GM12892 (cell line): ENCODE data around the gene KCNK10.

ENCODE experiments used
- DNase-seq: peaks from one replicate; pipeline ENCODE4 v3.0.0; 2011; ENCODE audit not compliant: insufficient read length
- FAIRE-seq: peaks from 2 replicates; lab custom pipeline; 2011; peaks lifted over from hg19 to GRCh38; lab: Jason Lieb, UNC
- POLR2A ChIP-seq: IDR thresholded peaks from 2 replicates; pipeline ENCODE4 v1.6.1; 2011; ENCODE audit warnings: low read depth, low read length, control low read depth
- POLR2AphosphoS5 ChIP-seq: IDR thresholded peaks from 2 replicates; pipeline ENCODE4 v1.6.1; 2011; ENCODE audit warnings: low read depth, low read length, control low read depth
- TAF1 ChIP-seq: IDR thresholded peaks from 2 replicates; pipeline ENCODE4 v1.6.1; 2011; ENCODE audit warnings: low read depth, mild to moderate bottlenecking, control low read depth, low read length, borderline replicate concordance

KCNK10 gene

DNA sequence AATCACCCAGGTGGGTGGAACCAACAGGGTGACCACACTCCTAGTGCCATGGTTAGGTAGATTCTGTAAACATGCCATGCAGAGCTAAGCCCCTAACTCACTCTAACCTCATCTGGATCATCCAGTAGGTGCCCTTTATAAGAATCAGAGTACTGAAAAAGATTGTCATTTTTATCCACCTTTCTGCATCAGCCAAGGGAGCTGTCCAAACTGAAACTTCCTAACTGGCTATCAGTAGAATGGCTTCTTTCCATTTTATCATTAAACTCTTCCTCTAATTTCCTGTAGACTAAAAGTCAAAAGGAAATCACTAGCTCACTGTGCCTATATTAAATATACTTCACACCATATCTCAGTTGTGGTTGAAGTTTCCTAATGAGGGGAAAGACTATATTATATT is 6.5 kb downstream of the KCNK10 start:
- no peak for TF ChIP-seq TAF1
- no peak for TF ChIP-seq POLR2A
- TF ChIP-seq POLR2AphosphoS5, result no peak
- FAIRE-seq, result no peak
- no peak for DNase-seq

- DNase-seq, result no peak
- TF ChIP-seq TAF1 (no peak), POLR2AphosphoS5 (no peak), POLR2A (no peak)
- FAIRE-seq, result no peak
These were observed 10.8 kb downstream of the KCNK10 start for GRCh38 chr14:88312257-88312656.

GRCh38 chr14:88311780-88312179 is 11.3 kb downstream of the KCNK10 start:
- TF ChIP-seq TAF1, result no peak
- FAIRE-seq, result no peak

DNA sequence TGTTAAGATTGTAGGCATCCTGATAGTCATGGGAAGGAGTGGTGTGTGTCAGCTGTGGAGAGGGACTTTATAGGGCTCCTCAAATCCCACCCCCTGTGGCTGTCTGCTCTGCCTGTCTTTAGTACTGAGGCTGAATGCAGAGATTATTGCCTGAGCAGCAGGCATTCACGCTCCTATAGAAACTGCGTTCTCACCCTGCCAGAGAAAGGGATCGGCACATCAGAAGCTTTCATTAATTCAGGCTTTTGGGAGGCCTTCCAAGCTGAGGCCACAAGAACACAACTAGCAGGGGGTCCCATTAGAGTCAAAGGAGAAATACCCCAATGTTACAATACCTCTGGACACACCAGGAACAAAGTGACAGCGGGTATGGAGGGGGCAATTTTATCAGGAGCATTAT is 12.6 kb downstream of the KCNK10 start:
- TF ChIP-seq POLR2A (no peak), POLR2AphosphoS5 (no peak), TAF1 (no peak)
- DNase-seq (no peak), FAIRE-seq (no peak)

More at GRCh38 chr14:88311780-88312179, 11.3 kb downstream of the KCNK10 start:
- DNase-seq, result no peak

GRCh38 chr14:88310021-88310420 is 13.0 kb downstream of the KCNK10 start:
- DNase-seq (no peak), FAIRE-seq (no peak)
- TF ChIP-seq POLR2AphosphoS5, result no peak
- no peak for TF ChIP-seq POLR2A
- no peak for TF ChIP-seq TAF1

GRCh38 chr14:88305528-88306322 is 17.3 kb downstream of the KCNK10 start:
- no peak for DNase-seq
- FAIRE-seq, result no peak
- TF ChIP-seq POLR2A, result no peak
- TF ChIP-seq TAF1, result no peak
- TF ChIP-seq POLR2AphosphoS5, result no peak

DNA sequence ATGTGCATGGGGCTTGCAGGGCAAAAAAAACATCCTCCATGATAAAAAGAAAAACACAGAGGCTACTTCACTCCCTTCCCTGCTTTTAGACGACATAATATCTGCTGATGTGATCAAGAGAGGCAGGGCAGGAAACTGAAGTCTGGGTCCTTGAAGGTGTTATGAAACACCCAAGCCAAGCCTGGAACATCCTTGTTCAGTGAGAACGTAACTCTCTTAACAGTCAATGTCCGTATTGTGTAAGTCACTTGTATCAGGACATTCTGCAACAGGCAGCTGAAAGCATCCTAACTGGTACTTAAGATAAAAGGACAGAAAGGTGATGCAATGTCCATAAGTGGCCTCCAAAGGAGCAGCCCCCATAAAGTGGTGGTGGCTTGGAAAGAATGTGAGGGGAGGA is 20.0 kb downstream of the KCNK10 start:
- TF ChIP-seq TAF1 (no peak), POLR2A (no peak), POLR2AphosphoS5 (no peak)
- no peak for DNase-seq
- no peak for FAIRE-seq

GRCh38 chr14:88301381-88301780 is 21.7 kb downstream of the KCNK10 start:
- DNase-seq (no peak), FAIRE-seq (no peak)
- TF ChIP-seq POLR2AphosphoS5, result no peak
- TF ChIP-seq POLR2A, result no peak
- no peak for TF ChIP-seq TAF1

DNA sequence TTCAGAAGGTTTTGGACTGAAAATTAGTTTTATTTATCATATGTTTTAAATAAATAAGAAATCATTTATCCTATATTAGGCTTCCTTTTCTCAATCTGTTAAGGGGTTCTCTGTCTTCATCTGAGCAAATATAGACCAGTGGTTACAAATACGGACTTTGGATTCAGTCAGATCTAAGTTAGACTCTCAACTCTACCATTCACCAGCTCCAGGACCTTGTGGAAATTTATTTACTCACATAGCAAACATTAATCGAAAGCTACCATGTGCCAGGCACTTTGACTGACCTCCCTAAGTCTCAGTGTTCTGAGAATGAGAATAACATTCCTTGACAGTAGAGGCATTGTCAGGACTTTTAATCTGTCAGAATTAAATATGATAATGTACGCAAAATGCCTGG is 22.3 kb downstream of the KCNK10 start:
- no peak for FAIRE-seq
- no peak for DNase-seq
- no peak for TF ChIP-seq POLR2A
- no peak for TF ChIP-seq POLR2AphosphoS5
- TF ChIP-seq TAF1, result no peak

- DNase-seq (no peak), FAIRE-seq (peak; percentile 65)
- TF ChIP-seq POLR2A (no peak), POLR2AphosphoS5 (no peak), TAF1 (no peak)
These were observed 23.1 kb downstream of the KCNK10 start for GRCh38 chr14:88299865-88300530.

DNA sequence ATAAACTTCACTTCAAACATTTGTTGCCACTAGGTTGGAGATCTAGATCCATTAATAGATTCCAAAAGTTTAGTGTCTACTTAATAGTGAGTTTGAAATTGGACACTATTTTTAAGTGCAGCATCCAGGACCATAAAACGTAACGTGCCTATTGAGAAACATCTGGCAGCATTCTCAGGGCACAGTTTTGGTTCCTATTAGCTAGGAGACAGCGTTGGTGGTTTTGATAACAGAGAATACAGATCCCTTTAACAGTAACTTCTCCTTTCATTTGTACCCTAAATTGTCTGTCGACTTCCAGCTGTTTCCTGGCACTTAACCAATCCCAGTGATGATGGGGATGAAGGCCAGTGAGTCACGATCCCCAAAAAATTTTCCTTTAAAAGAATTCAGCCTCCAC is 25.8 kb downstream of the KCNK10 start:
- TF ChIP-seq POLR2A (no peak), TAF1 (no peak), POLR2AphosphoS5 (no peak)
- DNase-seq, result no peak
- FAIRE-seq, result no peak

GRCh38 chr14:88296351-88296750 is 26.7 kb downstream of the KCNK10 start:
- FAIRE-seq, result no peak
- no peak for TF ChIP-seq POLR2AphosphoS5
- no peak for TF ChIP-seq POLR2A
- no peak for TF ChIP-seq TAF1
- no peak for DNase-seq
